ENCODE results near the gene ATG7. TPM values are rescaled to one million over a fixed set of nuclear protein-coding genes. Genes with fewer than 3 reads are reported as not detected.

The ATG7 gene
- total RNA-seq, 1 experiment from 2014 or later, result 29.3 TPM

GRCh38 chr3:11367143-11367693 is 95.0 kb downstream of the ATG7 start:
- no peak overlapping the region for H3K4me3 ChIP-seq (replicated peaks in 1 of 2; ENCODE audit: low read depth in 1 of 2, low read length in 2 of 2)
- H3K27me3 ChIP-seq (ENCODE audit: insufficient read depth, low read length), result no peaks in the 10 kb centered on the region
- no peaks in the 10 kb centered on the region for H3K9me3 ChIP-seq (ENCODE audit: control insufficient read depth in 1 of 2, insufficient read depth in 1 of 2, low read depth in 1 of 2, low read length in 2 of 2)
- H3K36me3 ChIP-seq (ENCODE audit: control insufficient read depth in 1 of 2, insufficient read depth in 2 of 2, low read length in 2 of 2), result peaks cover 4 to 13% of the 10 kb centered on the region in 2 experiments; a peak in 2 of 4 replicates
- no peak overlapping the region for H3K9ac ChIP-seq (ENCODE audit: low read length)
- no peak for TF ChIP-seq POLR2A (IDR thresholded peaks at IDR 0.05; ENCODE audit: borderline replicate concordance, extremely low read depth, insufficient read depth, insufficient read length)
- no peak for TF ChIP-seq CEBPB (IDR thresholded peaks at IDR 0.05; ENCODE audit: low read depth)
- no peak for TF ChIP-seq SRF (IDR thresholded peaks at IDR 0.05; ENCODE audit: low read depth)
- TF ChIP-seq, protein P1, sequence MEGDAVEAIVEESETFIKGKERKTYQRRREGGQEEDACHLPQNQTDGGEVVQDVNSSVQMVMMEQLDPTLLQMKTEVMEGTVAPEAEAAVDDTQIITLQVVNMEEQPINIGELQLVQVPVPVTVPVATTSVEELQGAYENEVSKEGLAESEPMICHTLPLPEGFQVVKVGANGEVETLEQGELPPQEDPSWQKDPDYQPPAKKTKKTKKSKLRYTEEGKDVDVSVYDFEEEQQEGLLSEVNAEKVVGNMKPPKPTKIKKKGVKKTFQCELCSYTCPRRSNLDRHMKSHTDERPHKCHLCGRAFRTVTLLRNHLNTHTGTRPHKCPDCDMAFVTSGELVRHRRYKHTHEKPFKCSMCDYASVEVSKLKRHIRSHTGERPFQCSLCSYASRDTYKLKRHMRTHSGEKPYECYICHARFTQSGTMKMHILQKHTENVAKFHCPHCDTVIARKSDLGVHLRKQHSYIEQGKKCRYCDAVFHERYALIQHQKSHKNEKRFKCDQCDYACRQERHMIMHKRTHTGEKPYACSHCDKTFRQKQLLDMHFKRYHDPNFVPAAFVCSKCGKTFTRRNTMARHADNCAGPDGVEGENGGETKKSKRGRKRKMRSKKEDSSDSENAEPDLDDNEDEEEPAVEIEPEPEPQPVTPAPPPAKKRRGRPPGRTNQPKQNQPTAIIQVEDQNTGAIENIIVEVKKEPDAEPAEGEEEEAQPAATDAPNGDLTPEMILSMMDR (IDR thresholded peaks at IDR 0.05 in 2 of 3, conservative IDR thresholded peaks at IDR 0.05 in 1 of 3; ENCODE audit: borderline replicate concordance in 1 of 3, insufficient read depth in 1 of 3, low read depth in 2 of 3, low read length in 2 of 3), result no peak
- TF ChIP-seq, protein P2, sequence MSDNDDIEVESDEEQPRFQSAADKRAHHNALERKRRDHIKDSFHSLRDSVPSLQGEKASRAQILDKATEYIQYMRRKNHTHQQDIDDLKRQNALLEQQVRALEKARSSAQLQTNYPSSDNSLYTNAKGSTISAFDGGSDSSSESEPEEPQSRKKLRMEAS (IDR thresholded peaks at IDR 0.05), result no peak
- no peak for TF ChIP-seq JUND (IDR thresholded peaks at IDR 0.05)
- no peak for TF ChIP-seq EGR1 (IDR thresholded peaks at IDR 0.05; ENCODE audit: low read depth)
- no peak for TF ChIP-seq ZBTB33 (IDR thresholded peaks at IDR 0.05; ENCODE audit: extremely low read depth, insufficient replicate concordance, low read length)
- TF ChIP-seq RAD21 (IDR thresholded peaks at IDR 0.05; ENCODE audit: low read depth), result no peak
- no peak for TF ChIP-seq SP1 (IDR thresholded peaks at IDR 0.05; ENCODE audit: low read depth)
- TF ChIP-seq POLR2AphosphoS5 (IDR thresholded peaks at IDR 0.05; ENCODE audit: low read depth, low read length), result no peak
- no peak for TF ChIP-seq SIN3A (IDR thresholded peaks at IDR 0.05; ENCODE audit: low read depth)
- TF ChIP-seq YY1 (IDR thresholded peaks at IDR 0.05; ENCODE audit: extremely low read depth, insufficient replicate concordance, low read depth, low read length), result no peak
- TF ChIP-seq ATF3 (IDR thresholded peaks at IDR 0.05), result no peak
- no peak for TF ChIP-seq ZFX (IDR thresholded peaks at IDR 0.05)
- TF ChIP-seq FOSL1 (IDR thresholded peaks at IDR 0.05; ENCODE audit: low read depth), result no peak
- no peak for TF ChIP-seq ZNF274 (IDR thresholded peaks at IDR 0.05; ENCODE audit: low read depth, low read length)
- TF ChIP-seq EZH2phosphoT487 (IDR thresholded peaks at IDR 0.05; ENCODE audit: borderline replicate concordance), result no peak
- no peak for TF ChIP-seq CBX3 (IDR thresholded peaks at IDR 0.05; ENCODE audit: low read depth)
- TF ChIP-seq ELF1 (IDR thresholded peaks at IDR 0.05; ENCODE audit: borderline replicate concordance, low read depth), result no peak
- ChIA-PET CTCF (interaction anchor here (0.9 kb wide), 1 partner anchor 12 kb away, joined by 3 read pairs; no protein-coding TSS in a partner anchor), RAD21 (ENCODE audit: low non-redundant PET in 1 of 2, low total read pairs in 2 of 2, uncharacterized antibody in 2 of 2, unreplicated experiment in 2 of 2) (no interaction called here), POLR2A (no interaction called here)
- BruUV-seq (replicated peaks), result no TSS peak
- H3K79me2 ChIP-seq (ENCODE audit: insufficient read depth, low read length), result no peaks in the 10 kb centered on the region
- H3K9me2 ChIP-seq (ENCODE audit: insufficient read depth), result no peaks in the 10 kb centered on the region
- H4K20me1 ChIP-seq (ENCODE audit: insufficient read depth), result no peaks in the 10 kb centered on the region
- DNase-seq (ENCODE audit: low read depth, low spot score) (no peak), ATAC-seq (no peak)
- H3K27ac ChIP-seq (ENCODE audit: low read depth, low read length), result no peak overlapping the region
- no peaks in the 10 kb centered on the region for H3K4me1 ChIP-seq (ENCODE audit: control insufficient read depth in 1 of 2, insufficient read depth in 2 of 2, low read length in 2 of 2)
- H3K4me2 ChIP-seq (ENCODE audit: low read length), result no peak overlapping the region
- H2AFZ ChIP-seq (ENCODE audit: low read depth, low read length, poor library complexity, severe bottlenecking), result no peak overlapping the region
- intact Hi-C loops (cut with micrococcal nuclease), result no loop called here

All from HCT116 (cell line).